BE2C (cell line): Measurements from ENCODE around the gene PRKD3.

Source experiments
- DNase-seq: peaks from one replicate; pipeline ENCODE4 v3.0.0-alpha.2; 2020
- H3K27me3 ChIP-seq: fragments of 250-450 bp; sonication (Bioruptor Pico); 2 replicates; pipeline ENCODE4 v1.5.1; 2020; ENCODE audit warnings: mild to moderate bottlenecking
- H3K36me3 ChIP-seq: fragments of 250-450 bp; sonication (Bioruptor Pico); 2 replicates; pipeline ENCODE4 v1.5.1; 2020; ENCODE audit warnings: mild to moderate bottlenecking
- H3K4me1 ChIP-seq: fragments of 250-450 bp; sonication (Bioruptor Pico); 2 replicates; pipeline ENCODE4 v1.5.1; 2020
- H3K4me3 ChIP-seq: 2 replicates; pipeline ENCODE4 v1.5.1; 2011; ENCODE audit warnings: low read depth, low read length
- H3K9me3 ChIP-seq: fragments of 250-450 bp; sonication (Bioruptor Pico); 2 replicates; pipeline ENCODE4 v1.5.1; 2020
- TF ChIP-seq, protein P1 (sequence below): IDR thresholded peaks from 2 replicates; pipeline ENCODE4 v1.5.1; 2012; ENCODE audit warnings: mild to moderate bottlenecking, low read depth, low read length

PRKD3 gene

DNA sequence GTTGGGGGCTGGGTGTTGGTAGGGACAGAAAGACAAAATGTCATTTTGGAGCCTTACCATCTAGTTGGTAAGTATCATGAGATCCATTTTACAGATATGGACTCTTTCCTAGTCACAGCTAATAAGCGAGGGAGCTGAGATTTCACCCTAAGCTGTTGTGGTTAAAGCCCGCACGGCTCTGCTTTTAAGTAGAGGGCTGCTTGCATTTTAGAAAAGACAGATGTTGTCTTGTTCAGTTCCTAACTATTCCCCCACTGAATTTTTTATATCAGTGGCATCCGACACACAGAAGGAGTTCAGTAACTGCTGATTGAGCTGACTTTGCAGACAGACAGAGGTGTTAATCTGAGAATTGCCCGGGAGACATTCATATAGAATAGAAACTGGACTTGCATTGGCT, 23.5 kb upstream of the PRKD3 start:
- Histone ChIP-seq H3K36me3 (no peaks in the 10 kb centered on the region), H3K27me3 (no peaks in the 10 kb centered on the region), H3K4me1 (peaks cover 25% of the 10 kb centered on the region), H3K4me3 (no peak overlapping the region), H3K9me3 (no peaks in the 10 kb centered on the region)
- TF ChIP-seq, protein P1, sequence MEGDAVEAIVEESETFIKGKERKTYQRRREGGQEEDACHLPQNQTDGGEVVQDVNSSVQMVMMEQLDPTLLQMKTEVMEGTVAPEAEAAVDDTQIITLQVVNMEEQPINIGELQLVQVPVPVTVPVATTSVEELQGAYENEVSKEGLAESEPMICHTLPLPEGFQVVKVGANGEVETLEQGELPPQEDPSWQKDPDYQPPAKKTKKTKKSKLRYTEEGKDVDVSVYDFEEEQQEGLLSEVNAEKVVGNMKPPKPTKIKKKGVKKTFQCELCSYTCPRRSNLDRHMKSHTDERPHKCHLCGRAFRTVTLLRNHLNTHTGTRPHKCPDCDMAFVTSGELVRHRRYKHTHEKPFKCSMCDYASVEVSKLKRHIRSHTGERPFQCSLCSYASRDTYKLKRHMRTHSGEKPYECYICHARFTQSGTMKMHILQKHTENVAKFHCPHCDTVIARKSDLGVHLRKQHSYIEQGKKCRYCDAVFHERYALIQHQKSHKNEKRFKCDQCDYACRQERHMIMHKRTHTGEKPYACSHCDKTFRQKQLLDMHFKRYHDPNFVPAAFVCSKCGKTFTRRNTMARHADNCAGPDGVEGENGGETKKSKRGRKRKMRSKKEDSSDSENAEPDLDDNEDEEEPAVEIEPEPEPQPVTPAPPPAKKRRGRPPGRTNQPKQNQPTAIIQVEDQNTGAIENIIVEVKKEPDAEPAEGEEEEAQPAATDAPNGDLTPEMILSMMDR, result no peak
- no peak for DNase-seq

DNA sequence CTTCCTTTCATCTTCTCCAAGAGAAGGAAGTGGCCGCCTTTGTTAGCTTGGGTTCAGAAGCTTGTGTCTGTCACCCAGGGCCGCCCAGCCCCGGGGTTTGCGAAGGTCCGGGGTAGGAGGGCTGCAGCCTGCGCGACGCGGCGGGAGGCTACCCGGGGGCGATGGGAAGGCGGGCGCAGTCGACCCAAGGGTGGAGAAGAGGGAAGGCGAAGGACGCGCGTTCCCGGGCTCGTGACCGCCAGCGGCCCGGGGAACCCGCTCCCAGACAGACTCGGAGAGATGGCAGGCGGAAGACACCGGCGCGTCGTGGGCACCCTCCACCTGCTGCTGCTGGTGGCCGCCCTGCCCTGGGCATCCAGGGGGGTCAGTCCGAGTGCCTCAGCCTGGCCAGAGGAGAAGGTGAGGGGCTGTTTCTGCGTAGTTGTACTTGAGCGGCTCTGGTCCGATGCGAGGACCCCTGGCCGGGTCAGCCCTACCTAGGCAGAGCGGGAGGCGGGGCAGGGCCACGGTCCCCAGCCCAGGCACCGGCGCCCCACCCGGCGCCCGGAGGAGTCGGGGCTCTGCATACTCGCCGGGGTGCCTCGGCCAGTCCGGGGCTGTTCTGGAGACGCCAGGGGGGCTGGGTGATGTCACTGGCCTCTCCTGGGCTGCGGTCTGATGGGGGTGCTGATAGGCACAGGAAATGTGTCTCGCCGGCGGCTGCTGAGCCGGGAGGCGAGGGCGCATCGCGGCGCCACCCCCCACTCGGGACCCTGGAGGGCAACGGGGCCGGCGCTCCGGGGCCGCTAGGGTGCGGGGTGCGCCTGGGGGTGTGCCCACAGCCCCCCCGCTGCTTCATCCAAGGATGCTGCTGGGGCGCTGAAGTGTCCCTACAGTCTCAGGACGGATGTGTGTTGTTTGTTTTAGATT, 20.1 kb upstream of the PRKD3 start, which contains the start of gene QPCT:
TSS of gene QPCT (plus strand) at position 178 of the 909 bp plus-strand sequence. CDS start at position 280, 102 bp downstream.
- peak; percentile 42 for DNase-seq
- Histone ChIP-seq H3K4me1 (peaks cover 15% of the 10 kb centered on the region), H3K9me3 (no peaks in the 10 kb centered on the region), H3K4me3 (peak within 1 kb of the TSS; percentile 66), H3K27me3 (no peaks in the 10 kb centered on the region), H3K36me3 (no peaks in the 10 kb centered on the region)
- TF ChIP-seq, protein P1, result no peak

DNA sequence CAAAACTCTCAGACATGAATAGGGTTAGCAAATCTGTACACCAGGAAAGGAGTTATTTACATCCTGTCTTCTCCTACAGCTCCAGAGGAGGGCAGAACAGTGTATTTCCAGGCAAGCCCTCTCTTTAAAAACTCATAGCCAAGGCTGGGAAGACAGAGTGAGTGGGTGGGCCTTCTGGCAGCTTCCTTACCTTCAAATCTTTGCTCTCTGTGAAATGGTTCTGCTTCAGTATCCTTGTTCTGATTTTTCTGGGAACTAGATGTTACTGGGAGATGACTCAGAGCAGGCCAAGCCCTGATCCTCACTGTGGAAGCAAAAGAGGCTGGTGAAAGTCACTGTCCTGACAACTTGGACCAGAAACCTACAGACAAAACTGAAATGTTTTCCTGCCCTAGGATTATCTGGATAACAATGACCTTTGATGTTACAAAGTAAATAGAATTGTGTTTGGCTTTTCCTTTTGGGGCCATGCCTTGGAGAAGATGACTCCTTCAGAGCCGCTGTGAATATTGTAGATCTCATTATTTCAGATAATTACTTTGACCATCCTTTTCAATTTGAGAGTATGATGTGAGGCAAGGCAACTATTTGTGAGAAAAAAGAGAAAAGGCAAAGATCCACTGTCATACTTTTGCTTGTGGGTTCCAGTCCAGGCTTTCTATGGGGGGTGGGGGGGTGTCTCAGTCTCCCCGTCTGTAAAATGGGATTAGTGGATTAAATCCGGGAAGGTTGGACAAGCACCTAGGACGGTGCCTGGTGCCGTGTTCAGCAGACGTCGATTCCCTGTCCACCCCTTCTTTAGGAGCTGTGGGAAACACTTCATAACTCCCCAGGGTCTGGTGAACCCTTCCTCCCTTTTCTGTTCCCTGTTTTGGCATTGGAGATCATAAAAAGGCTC, 19.2 kb upstream of the PRKD3 start:
- H3K9me3 ChIP-seq, result no peaks in the 10 kb centered on the region
- peaks cover 14% of the 10 kb centered on the region for H3K4me1 ChIP-seq
- no peak for DNase-seq
- H3K27me3 ChIP-seq, result no peaks in the 10 kb centered on the region
- H3K4me3 ChIP-seq, result peak overlapping the region; percentile 66
- no peaks in the 10 kb centered on the region for H3K36me3 ChIP-seq
- TF ChIP-seq, protein P1, result peak; percentile 47

DNA sequence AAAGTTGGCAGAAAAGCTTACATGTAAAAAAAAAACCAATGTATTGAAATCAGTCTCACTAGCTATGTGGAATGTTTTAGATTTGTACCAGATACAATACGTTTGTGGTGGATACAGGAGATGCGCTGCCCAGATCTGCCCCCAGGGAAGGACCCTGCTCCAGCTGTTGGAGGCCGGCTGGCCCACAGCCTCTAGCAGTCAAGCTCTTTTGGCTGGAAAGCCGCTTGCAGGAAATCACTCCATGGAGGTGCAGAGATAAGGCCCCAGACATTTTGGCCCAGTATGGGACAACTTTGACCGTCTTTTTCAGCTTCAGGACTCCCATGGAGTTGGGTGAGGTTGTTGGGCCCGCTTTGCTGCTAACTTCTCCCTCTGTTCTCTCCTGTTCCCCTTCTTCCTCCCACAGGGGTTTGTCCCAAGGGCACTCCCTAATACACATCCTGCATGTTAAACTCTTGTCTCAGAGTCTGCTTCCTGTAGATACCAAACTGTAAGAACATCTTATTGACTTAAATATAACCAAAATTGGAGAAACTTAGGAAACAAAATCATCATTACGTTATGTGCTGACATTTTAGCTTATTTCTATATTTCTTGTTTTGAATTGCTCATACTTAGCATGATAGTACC, 18.1 kb upstream of the PRKD3 start:
- DNase-seq, result peak; percentile 40
- H3K4me3 ChIP-seq, result no peak overlapping the region
- TF ChIP-seq, protein P1, result no peak
- no peaks in the 10 kb centered on the region for H3K9me3 ChIP-seq
- no peaks in the 10 kb centered on the region for H3K36me3 ChIP-seq
- no peaks in the 10 kb centered on the region for H3K27me3 ChIP-seq
- H3K4me1 ChIP-seq, result peaks cover 19% of the 10 kb centered on the region

DNA sequence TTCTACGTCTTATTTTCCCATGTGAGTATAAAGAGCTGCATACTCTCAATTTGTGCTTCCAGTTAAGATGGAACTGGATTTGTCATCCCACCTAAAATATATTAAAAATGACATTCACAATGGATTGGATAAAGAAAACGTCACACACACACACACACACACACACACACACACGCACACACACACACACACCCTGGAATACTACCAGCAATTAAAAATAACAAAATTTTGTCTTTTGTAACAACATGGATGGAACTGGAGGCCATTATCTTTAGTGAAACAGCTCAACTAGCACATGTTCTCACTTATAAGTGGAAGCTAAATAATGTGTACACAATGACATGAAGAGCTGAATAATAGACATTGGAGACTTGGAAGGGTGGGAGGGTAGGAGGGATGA, 16.0 kb upstream of the PRKD3 start:
- Histone ChIP-seq H3K9me3 (no peaks in the 10 kb centered on the region), H3K27me3 (no peaks in the 10 kb centered on the region), H3K36me3 (no peaks in the 10 kb centered on the region), H3K4me3 (no peak overlapping the region), H3K4me1 (peaks cover 19% of the 10 kb centered on the region)
- TF ChIP-seq, protein P1, result no peak
- DNase-seq, result no peak
